Mesenteric fat pad (tissue), 1 donor: ENCODE data around the gene TEX264. TPM values are rescaled to one million over a fixed set of nuclear protein-coding genes. Genes with fewer than 3 reads are reported as not detected.
"Not testable (repeated sequence)": the region's sequence is repeated elsewhere in the genome, so short reads cannot be mapped to it uniquely, and the experiment has no call there.

Experiments used
- DNase-seq: peaks from one replicate; pipeline ENCODE4 v3.0.0-alpha.2; 2020; ENCODE audit warnings: low spot score
- long read RNA-seq: library from polyadenylated mRNA; unstranded; transcript quantifications from one replicate; pipeline ENCODE4 v2.0.0, GENCODE V29; 2020
- total RNA-seq: library from RNA; stranded (reverse); fragmentation: NEBNext Ultra II Directional; extraction: Animal tissue kit (Norgen Biotek cat#: 25700); gene quantifications from one replicate; pipeline ENCODE4 v1.2.1, GENCODE V29; 2021
- donor health status: DM: yes; HTN: yes; CAD: no.

The TEX264 gene, protein sequence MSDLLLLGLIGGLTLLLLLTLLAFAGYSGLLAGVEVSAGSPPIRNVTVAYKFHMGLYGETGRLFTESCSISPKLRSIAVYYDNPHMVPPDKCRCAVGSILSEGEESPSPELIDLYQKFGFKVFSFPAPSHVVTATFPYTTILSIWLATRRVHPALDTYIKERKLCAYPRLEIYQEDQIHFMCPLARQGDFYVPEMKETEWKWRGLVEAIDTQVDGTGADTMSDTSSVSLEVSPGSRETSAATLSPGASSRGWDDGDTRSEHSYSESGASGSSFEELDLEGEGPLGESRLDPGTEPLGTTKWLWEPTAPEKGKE
- total RNA-seq: 35.4 TPM
- long read RNA-seq, transcript TEX264-213 (4 exons, 800 nt): minor isoform, 8 of 267 reads
- long read RNA-seq, transcript TEX264-201 (5 exons, 1,340 nt): major isoform, 189 of 267 reads
- long read RNA-seq, transcript TEX264-215 (6 exons, 1,488 nt): minor isoform, 16 of 267 reads
- long read RNA-seq, transcript TEX264-209 (6 exons, 1,448 nt): minor isoform, 5 of 267 reads
- long read RNA-seq, partial matches to known transcripts: 11 of 267 reads
- long read RNA-seq, other reads (novel, unspliced or antisense): 33 of 267 reads

DNA sequence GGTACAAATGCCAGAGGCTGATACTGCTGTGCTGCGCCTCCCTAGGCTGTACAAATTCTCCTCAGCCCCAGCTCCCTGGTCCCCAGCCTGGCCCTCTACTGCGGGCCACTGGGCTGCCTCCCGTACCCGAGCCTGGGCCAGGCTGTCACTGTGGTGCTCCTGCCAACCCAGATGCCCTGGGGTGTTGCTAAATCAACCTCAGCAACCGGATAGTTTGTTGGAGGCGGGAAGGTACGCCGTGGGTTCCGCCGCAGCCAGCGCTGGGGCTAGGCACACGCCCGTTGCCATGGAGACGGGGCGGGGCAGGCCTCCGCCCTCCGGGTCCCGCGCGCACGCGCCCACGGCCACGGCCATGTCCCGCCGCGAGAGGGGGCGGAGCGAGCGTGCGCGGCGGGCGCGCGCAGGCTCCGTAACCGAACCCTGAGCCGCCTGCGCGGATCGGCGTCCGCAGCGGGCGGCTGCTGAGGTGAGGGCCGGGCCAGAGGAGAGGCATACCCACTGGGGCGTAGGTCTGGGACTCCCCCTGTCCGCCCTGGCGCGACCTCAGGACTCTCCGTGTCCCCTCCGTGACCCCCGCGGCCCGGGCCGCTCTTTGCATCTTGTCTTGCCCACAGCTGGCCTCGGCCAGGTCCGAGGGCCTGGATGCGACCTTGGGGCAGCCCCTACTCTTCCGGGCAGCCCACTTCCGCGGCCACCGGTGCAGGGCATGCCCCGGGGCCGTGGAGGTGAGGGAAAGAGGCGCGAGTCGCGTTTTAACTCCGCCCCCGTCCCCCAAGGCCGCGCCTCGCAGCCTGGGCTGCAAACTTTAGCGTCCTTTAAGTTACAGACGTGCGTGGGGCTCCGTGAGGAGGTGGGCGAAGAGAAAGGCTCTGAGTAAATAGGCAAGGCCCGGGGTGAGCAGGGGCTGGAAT is at the start of gene TEX264:
Gene TEX264 (plus strand): TSS at position 430 of the 911 bp plus-strand sequence. CDS start 3,053 bp downstream, outside the sequence.
- peak; percentile 96 for DNase-seq

DNA sequence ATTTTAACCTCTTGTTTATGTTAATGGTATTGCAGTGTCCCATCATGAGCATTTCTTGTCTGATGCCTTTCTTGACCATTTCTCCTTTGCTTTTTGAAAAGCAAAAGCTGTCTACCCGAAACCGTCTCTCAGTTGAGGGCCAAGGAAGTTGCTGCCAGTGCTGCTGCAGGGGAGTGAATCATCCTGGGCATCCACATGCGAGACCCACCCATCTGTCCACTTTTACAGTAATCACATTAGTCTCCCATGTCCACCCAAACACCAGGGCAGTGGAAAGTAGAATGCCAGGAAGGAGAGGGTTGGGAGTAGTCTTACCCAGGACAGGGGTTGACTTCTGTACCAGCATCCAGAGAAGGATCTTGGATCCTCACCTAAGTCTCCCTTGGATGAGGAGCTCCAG is 48.6 kb upstream of the TEX264 start:
- DNase-seq: no peak

DNA sequence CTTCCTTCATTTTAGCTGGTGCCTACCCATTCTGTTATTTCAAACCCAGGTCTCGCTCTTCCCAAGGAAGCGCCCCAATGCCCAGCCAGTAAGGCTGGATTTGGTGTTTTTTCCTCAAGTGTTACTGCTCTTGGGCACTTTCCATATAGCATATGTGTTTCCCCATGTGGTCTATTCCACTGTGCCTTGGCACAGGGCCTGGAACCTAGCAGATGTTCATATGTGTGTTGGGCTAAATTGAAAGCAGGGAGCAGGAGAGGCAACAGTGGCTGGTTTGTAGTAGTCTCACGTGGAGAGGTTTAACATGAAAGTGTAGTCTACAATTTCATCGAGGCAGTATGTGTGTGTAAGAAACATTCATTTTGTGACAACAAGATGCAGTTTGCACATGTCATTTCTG is 48.2 kb upstream of the TEX264 start:
- no peak for DNase-seq

DNA sequence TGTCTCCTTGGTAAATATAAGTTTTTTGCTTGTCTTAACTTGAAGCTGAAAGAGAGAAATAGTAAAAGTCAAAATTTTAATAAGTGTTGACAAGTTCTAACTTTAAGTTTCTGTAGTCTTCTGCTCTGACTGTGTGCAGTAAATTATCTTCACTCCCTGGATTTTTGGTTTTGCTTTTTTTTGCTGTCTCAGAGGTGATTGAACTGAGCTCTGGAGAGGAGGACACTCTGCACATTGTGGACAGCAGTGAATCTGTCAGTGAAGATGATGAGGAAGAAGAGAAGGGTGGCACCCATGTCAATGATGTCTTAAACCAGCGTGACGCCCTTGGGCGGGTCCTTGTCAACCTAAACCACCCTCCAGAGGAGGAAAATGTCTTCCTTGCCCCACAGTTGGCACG is 40.5 kb upstream of the TEX264 start:
- DNase-seq: no peak

DNA sequence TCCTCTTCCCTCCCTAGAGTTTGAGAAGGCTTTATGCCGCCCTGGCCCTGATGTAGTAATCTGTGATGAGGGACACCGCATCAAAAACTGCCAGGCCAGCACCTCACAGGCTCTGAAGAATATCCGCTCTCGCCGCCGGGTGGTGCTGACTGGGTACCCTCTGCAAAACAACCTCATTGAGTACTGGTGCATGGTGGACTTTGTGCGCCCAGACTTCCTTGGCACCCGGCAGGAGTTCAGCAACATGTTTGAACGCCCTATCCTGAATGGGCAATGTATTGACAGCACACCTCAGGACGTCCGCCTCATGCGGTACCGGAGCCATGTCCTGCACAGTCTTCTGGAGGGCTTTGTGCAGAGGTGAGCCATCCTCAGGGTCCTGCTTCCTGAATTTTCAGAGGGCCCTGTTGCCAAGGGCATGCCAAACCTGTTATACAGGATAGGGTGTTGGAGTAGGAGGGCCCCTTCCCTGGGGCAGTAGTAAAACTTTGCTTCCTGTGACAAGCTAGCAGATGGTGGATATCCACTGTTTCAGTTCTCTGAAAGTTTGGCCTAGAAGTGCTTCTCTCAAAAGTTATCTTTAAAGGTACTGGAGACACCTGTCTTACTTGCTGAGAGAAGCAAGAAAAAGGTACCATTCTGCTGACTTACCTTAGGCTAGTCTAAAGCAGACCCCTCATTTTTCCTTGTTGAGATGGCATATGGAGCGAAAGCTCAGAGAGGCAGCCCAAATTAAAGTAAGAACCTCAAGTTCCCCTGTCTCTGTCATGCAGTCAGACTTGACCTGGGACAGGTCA is 33.7 kb upstream of the TEX264 start:
- no peak for DNase-seq

DNA sequence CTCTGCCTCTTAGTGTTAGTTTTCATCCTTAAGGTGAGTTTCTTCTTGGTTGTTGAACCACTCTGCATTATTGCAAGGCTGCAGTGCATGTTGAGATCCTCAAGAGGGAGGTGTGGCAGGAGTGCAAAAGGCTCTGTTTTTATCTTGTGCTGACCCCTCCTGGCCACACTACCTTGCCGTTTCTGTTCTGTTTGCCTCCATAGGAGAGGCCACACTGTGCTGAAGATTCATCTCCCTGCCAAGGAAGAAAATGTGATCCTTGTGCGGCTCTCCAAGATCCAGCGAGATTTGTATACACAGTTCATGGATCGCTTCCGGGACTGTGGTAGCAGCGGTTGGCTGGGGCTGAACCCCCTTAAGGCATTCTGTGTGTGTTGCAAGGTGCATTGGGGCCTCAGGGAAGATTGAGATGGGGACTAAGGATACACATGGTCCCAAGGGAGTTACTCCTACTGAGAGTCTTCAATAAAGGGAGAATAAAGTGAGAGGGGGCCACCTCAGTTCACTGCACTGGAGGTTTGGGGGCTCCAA is 33.0 kb upstream of the TEX264 start:
- DNase-seq: no peak

DNA sequence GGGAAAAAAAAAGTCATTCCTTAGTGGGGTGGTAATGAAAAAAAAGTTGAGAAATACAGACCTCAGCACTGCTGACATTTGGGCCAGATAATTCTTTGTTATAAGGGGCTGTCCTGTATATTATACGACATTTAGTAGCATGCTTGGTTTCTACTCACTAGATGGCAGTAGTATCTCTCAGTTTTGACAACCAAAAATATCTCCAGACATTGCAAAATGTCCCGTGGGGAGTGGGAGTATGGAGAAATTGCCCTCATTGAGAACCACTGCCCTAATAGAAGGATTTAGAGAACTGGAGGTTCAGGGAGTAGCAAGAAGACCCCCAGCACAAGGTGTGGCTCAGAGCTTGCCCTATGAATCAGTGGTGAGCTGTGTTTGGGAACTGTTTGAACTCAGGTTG is 28.6 kb upstream of the TEX264 start:
- DNase-seq: no peak

DNA sequence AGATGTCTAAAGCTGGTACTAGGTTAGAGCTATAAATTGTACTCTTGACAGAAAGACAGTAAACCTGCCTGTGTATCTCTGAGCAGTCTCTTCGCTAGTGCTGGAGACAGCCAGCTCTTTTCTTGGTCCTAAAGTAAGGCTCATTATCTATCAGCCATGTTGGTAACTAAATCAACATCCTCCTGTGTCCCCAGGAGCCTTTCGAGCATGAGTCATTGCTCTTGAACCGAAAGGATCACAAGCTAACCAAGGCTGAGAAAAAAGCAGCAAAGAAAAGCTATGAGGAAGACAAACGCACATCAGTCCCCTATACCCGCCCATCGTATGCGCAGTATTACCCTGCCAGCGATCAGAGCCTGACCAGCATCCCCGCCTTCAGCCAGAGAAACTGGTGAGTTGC is 25.0 kb upstream of the TEX264 start:
- DNase-seq: no peak

DNA sequence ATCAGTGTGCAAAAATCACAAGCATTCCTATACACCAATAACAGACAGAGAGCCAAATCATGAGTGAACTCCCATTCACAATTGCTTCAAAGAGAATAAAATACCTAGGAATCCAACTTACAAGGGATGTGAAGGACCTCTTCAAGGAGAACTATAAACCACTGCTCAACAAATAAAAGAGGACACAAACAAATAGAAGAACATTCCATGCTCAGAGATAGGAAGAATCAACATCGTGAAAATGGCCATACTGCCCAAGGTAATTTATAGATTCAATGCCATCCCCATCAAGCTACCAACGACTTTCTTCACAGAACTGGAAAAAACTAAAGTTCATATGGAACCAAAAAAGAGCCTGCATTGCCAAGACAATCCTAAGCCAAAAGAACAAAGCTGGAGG is 18.9 kb upstream of the TEX264 start:
- DNase-seq: not testable (repeated sequence)

DNA sequence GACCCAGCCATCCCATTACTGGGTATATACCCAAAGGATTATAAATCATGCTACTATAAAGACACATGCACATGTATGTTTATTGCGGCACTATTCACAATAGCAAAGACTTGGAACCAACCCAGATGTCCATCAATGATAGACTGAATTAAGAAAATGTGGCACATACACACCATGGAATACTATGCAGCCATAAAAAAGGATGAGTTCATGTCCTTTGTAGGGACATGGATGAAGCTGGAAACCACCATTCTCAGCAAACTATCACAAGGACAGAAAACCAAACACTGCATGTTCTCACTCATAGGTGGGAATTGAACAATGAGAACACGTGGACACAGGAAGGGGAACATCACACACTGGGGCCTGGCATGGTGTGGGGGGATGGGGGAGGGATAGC is 17.6 kb upstream of the TEX264 start:
- DNase-seq: not testable (repeated sequence)

DNA sequence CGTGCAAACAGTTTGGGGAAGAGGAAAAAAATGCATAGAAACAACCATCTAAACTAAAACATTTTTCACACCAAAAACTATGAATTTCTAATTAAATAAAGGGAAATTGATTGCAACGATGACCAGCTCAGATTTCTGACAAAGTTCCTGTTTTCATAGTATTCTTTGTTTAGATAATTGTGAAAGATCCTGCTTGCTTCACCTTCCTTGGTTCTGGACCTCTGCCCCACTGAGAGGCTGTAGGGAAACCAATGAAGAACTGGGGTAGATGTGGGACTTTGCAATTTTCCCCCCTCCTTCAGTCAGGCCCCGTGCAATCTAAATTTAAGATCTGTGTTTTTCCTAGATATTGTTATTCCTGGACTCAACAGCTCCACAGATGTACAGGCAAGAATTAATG is 13.8 kb upstream of the TEX264 start:
- no peak for DNase-seq

DNA sequence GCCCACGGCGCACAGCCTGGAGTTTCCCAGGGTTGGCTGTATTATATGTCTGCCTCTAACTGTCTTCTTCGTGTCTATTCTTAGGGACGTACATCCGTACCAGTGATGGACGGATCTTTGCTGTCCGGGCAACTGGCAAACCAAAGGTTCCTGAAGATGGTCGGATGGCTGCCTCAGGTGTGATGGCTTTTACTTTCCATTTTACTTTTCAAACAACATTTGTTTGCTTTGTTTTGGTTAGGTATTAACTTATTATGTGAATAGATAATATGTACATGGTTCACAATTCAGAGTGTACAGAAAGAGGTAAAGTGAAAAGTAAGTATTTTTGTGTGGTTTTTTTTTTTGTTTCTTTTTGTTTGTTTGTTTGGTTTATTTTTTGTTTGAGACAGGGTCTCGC is 11.1 kb upstream of the TEX264 start:
- no peak for DNase-seq

DNA sequence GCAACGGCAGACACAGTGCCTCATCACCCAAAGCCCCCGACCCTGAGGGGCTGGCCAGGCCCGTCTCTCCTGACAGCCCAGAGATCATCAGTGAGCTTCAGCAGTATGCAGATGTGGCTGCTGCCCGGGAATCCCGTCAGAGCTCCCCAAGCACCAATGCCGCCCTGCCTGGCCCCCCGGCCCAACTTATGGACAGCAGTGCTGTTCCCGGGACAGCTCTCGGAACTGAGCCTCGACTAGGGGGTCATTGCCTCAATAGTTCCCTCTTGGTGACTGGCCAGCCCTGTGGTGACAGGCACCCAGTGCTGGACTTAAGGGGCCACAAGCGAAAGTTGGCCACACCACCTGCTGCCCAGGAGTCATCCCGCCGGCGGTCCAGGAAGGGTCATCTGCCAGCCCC is 8.6 kb upstream of the TEX264 start:
- no peak for DNase-seq

DNA sequence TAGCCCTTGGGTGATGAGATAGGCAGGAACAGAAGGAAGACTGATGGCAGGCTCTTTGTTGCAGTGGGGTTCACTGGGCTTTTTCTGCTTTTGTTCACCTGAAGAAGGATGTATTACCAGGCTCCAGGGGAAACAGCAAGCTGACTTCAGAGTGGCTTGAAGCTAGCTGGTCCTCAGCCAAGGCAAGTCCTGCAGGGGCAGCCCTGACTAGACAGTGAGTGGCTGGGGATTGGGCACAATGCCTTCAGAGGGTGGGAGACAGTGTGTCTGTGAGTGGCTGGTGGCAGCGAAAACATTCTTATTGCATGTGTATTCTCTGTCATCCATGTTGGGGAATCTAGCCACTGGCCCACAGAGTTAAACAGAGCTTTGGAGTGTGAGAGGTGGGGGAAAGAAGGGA is 2.3 kb upstream of the TEX264 start:
- DNase-seq: peak; percentile 57

DNA sequence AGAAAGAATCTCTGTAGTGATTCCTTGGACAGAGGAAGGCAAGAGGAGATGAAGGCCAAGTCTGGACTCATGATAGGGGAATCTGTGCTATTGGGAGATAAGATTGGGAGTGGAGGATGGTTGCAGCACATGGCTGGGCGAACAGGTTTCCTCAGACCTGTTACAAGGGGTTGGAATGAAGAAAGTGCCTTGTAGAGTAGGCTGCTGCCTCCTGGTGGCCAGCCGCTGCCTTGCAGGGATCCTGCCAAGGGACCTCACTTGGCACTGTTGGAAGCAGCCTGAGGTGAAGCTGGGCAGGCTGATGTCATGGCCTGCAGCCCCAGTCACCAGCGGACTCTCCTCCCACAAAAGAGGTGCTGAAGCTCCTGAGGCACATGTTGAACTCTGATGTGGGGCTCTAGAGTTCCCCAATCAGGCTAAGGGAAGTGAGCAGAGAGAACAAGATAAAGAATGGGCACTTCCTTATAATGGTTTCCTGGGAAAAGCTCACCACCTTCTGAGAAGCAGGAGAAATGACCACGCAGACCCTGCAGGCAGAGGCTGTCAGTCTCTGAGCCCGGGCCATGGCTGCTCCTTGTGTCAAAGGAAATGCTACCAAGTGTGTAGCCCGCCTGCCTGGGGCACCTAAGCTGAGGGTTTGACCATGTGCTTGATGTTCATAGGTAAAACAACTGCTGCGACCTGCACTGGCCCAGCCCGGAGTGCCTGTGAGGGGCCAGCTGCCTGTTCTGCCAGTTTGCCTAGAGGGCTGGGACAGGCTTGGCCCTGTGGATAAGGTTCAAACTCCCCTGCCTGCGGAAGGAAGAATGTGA is 1.6 kb upstream of the TEX264 start:
- DNase-seq: peak; percentile 93

DNA sequence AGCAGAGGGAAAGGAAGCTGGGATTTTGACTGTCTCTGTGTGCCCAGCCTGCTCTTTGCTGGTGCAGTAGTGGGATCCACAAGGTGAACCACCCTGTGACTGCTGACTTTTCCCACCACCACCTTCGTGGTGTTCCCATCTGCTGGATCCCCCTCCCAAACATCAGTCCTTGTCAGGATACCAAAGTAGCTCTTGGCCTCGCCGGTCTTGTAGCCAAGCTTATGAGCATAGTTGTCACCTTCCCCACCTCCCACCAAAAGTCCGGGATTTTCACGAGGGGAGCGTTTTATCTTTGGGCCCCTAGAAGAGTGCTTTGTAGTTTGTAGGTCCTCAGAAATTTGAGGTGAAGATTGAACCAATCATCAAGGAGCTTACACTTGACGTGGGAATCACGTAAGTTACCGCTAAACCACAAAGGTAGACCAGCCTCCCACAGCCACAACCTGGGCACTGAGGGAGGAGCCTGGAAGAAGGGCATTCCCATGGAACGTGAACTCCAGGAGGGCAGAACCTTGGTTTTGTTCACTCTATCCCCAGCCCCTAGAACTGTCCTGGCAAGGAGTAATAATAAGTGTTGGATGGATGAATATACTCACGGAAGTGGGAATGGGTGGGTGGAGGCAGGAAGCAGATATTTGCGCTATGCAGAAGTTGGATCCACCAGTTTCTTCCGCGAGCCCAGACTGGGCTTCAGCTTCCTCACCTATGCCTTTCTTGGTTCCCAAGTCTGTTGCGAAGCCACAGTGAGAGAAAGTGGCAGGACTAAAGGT is 814 bp upstream of the TEX264 start:
- DNase-seq: peak; percentile 62

DNA sequence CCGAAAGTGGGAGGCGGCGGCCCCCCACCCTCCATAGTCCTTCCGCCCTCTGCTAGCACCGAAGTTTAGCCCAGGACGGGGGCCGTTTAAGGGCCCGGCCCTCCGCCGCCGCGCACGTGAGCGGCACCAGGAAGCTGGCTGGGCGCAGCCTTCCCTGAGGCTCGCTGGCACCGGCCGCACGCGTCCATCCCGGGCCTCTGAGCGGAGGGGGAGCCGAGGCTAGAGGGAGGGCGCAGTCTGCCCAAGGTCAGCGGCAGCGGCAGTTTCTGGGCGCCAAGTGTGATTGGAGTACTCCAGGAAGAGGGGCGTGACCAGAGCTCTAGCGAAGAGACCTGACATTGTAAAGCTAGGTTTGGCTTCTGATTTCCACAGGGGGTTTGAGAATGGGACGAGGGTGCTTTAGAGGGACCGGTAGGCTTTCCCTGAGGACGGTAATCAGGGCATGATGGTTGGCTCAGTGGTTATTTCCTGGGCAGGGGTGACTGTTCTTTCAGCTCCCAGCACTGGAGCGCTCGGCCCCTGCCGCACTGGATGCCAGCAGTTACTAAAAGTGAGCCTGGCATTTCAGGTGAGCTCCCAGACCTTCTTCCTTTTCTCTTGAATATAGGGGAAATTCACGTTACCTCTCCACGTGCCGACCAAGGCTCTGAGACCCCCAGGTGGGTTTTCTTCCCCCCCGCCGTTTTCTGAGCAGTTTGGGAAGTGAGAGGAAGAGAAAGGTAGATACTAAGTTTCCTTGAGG is 853 bp downstream of the TEX264 start:
- DNase-seq: peak; percentile 91

DNA sequence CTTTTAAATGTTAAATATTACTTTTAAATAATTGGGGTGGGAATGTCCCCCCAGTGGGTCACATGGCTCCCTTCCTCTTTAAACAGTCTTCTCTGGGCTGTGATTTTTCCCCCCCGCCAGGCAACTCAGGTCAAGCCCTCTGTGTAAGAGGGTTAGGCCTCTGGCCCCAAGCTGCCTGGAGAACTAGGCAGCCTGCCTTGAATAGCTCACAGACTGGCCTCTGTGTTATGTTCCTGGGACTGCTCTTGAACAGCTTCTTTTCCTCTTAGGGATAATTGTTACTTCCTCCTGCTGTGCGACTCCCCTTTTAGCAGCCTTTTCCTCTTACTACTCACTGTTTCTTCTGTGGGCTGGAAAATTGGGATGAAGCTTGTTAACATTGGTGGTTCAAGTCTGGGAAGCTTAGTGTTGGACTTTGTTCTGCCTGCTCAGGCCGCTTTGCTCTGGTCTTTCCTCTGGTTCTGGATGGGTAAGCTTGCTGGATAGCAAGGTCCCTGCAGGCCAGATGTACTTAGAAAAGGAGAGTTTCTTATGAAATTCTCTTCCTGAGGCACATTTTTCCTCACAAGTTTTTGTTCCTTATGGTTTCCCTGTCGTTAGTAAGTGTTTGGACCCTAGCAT is 2.2 kb downstream of the TEX264 start:
- peak; percentile 20 for DNase-seq
